Mesenchymal stem cell (in vitro differentiated cells and primary cell): ENCODE measurements around the gene HPSE2.

ENCODE experiments used
- DNase-seq: peaks from one replicate; pipeline ENCODE4 v3.0.0-alpha.2; 2013
- H2AFZ ChIP-seq: one replicate; pipeline ENCODE4 v1.6.1; 2013; ENCODE audit warnings: low read depth, mild to moderate bottlenecking, control low read depth, inconsistent platforms, low read length, moderate library complexity
- H2AK5ac ChIP-seq: 2 replicates; pipeline ENCODE4 v1.6.1; 2013; ENCODE audit warnings: low read length, moderate library complexity, mild to moderate bottlenecking, inconsistent platforms; ENCODE audit not compliant: severe bottlenecking
- H2BK120ac ChIP-seq: one replicate; pipeline ENCODE4 v1.6.1; 2013; ENCODE audit warnings: low read depth, mild to moderate bottlenecking, inconsistent platforms, low read length, moderate library complexity
- H2BK12ac ChIP-seq, 2 experiments: one replicate each; pipeline ENCODE4 v1.6.1; 2013; ENCODE audit warnings: inconsistent platforms in 2 of 2, low read length in 2 of 2, mild to moderate bottlenecking in 2 of 2, moderate library complexity in 2 of 2, control low read depth in 1 of 2
- H2BK15ac ChIP-seq: one replicate; pipeline ENCODE4 v1.6.1; 2013; ENCODE audit warnings: mild to moderate bottlenecking, low read depth, inconsistent platforms; ENCODE audit not compliant: poor library complexity, severe bottlenecking
- H2BK5ac ChIP-seq: 2 replicates; pipeline ENCODE4 v1.6.1; 2013; ENCODE audit warnings: low read depth, mild to moderate bottlenecking, low read length, control low read depth, inconsistent platforms; ENCODE audit not compliant: poor library complexity, severe bottlenecking
- H3K14ac ChIP-seq, 2 experiments: one replicate each; pipeline ENCODE4 v1.6.1; 2013; ENCODE audit warnings: inconsistent platforms in 2 of 2, low read length in 2 of 2, control low read depth in 1 of 2, mild to moderate bottlenecking in 1 of 2, moderate library complexity in 1 of 2
- H3K18ac ChIP-seq, 2 experiments: one replicate each; pipeline ENCODE4 v1.6.1; 2013; ENCODE audit warnings: inconsistent platforms in 2 of 2, low read length in 2 of 2, control low read depth in 1 of 2, low read depth in 1 of 2, mild to moderate bottlenecking in 1 of 2
- H3K23ac ChIP-seq, 2 experiments: one replicate each; pipeline ENCODE4 v1.6.1; 2013; ENCODE audit warnings: inconsistent platforms in 2 of 2, low read length in 2 of 2, mild to moderate bottlenecking in 2 of 2, moderate library complexity in 2 of 2, control low read depth in 1 of 2
- H3K27ac ChIP-seq: 2 replicates; pipeline ENCODE4 v1.5.1; 2013; ENCODE audit warnings: mild to moderate bottlenecking, moderate library complexity, low read length, control low read depth, inconsistent platforms; ENCODE audit not compliant: poor library complexity, severe bottlenecking
- H3K27me3 ChIP-seq, 2 experiments: 2 replicates each; pipeline versions ENCODE4 v1.6.1 to v1.7.0; 2013; ENCODE audit warnings: low read length in 2 of 2, mild to moderate bottlenecking in 2 of 2, moderate library complexity in 2 of 2, control low read depth in 1 of 2, inconsistent platforms in 1 of 2; ENCODE audit not compliant: control insufficient read depth in 1 of 2, insufficient read depth in 1 of 2
- H3K36me3 ChIP-seq, 2 experiments: 2 replicates each; pipeline versions ENCODE4 v1.6.1 to v1.7.0; 2013; ENCODE audit warnings: low read length in 2 of 2, control low read depth in 1 of 2, inconsistent platforms in 1 of 2, low read depth in 1 of 2, mild to moderate bottlenecking in 1 of 2; ENCODE audit not compliant: insufficient read depth in 2 of 2, control insufficient read depth in 1 of 2
- H3K4ac ChIP-seq, 2 experiments: one replicate each; pipeline ENCODE4 v1.6.1; 2013; ENCODE audit warnings: inconsistent platforms in 2 of 2, low read length in 2 of 2, mild to moderate bottlenecking in 2 of 2, moderate library complexity in 2 of 2, control low read depth in 1 of 2, low read depth in 1 of 2
- H3K4me1 ChIP-seq: 2 replicates; pipeline ENCODE4 v1.6.1; 2013; ENCODE audit warnings: low read depth, low read length, control low read depth; ENCODE audit not compliant: control insufficient read depth, insufficient read depth
- H3K4me2 ChIP-seq: 2 replicates; pipeline ENCODE4 v1.6.1; 2013; ENCODE audit warnings: low read length, mild to moderate bottlenecking, inconsistent platforms; ENCODE audit not compliant: poor library complexity, severe bottlenecking
- H3K4me3 ChIP-seq, 2 experiments: 2 replicates each; pipeline versions ENCODE4 v1.5.1 to v1.7.0; 2013; ENCODE audit warnings: low read length in 2 of 2, mild to moderate bottlenecking in 2 of 2, control low read depth in 1 of 2, low read depth in 1 of 2; ENCODE audit not compliant: insufficient read depth in 1 of 2
- H3K79me1 ChIP-seq: replicated peaks from 2 replicates; pipeline ENCODE4 v1.6.1; 2013; ENCODE audit warnings: mild to moderate bottlenecking, control low read depth, low read length, inconsistent platforms; ENCODE audit not compliant: poor library complexity, severe bottlenecking
- H3K9ac ChIP-seq: 2 replicates; pipeline ENCODE4 v1.7.0; 2013; ENCODE audit warnings: mild to moderate bottlenecking, low read length, moderate library complexity
- H3K9me3 ChIP-seq: 2 replicates; pipeline ENCODE4 v1.7.0; 2013; ENCODE audit warnings: mild to moderate bottlenecking, low read length; ENCODE audit not compliant: control insufficient read depth
- H4K8ac ChIP-seq: one replicate; pipeline ENCODE4 v1.6.1; 2013; ENCODE audit warnings: inconsistent platforms, mild to moderate bottlenecking, low read length, moderate library complexity
- H4K91ac ChIP-seq: one replicate; pipeline ENCODE4 v1.6.1; 2013; ENCODE audit warnings: mild to moderate bottlenecking, low read length, inconsistent platforms
- WGBS: methylation state at CpG from one replicate; pipeline ENCODE4 v1.1.7; 2013; ENCODE audit warnings: mixed read lengths; 5-methylcytosine and 5-hydroxymethylcytosine counted together

Gene HPSE2

GRCh38 chr10:98519841-98520240 lies 715.8 kb downstream of the HPSE2 start:
- Histone ChIP-seq H3K27ac (no peak overlapping the region), H2BK5ac (no peak overlapping the region), H2BK120ac (no peak overlapping the region), H3K4me2 (no peak overlapping the region), H2AK5ac (no peak overlapping the region), H3K36me3 (no peaks in the 10 kb centered on the region), H3K9me3 (no peaks in the 10 kb centered on the region), H3K14ac (no peak overlapping the region), H3K79me1 (no peaks in the 10 kb centered on the region), H4K91ac (no peak overlapping the region), H3K4me1 (no peaks in the 10 kb centered on the region), H3K4ac (no peak overlapping the region), H2BK12ac (no peak overlapping the region), H4K8ac (no peak overlapping the region), H3K23ac (no peak overlapping the region), H2AFZ (no peak overlapping the region), H3K27me3 (no peaks in the 10 kb centered on the region), H3K9ac (no peak overlapping the region), H3K4me3 (no peak overlapping the region), H2BK15ac (no peak overlapping the region), H3K18ac (no peak overlapping the region)
- WGBS, result 100% methylated on average over 2 of the region's 2 CpGs
- DNase-seq, result no peak

- H3K27ac ChIP-seq, result no peak overlapping the region
- WGBS, result 50% methylated on average over 2 of the region's 2 CpGs
Observed at GRCh38 chr10:98517672-98518071, 718.0 kb downstream of the HPSE2 start.

GRCh38 chr10:98516352-98516751 lies 719.3 kb downstream of the HPSE2 start:
- no peak overlapping the region for H2AFZ ChIP-seq
- peak overlapping the region; percentile 52 for H2BK15ac ChIP-seq
- no peak overlapping the region for H3K23ac ChIP-seq
- no peak overlapping the region for H3K27ac ChIP-seq
- H3K4me1 ChIP-seq, result no peaks in the 10 kb centered on the region
- no peak overlapping the region for H3K4ac ChIP-seq
- H4K8ac ChIP-seq, result no peak overlapping the region
- H2AK5ac ChIP-seq, result no peak overlapping the region
- no peak overlapping the region for H2BK12ac ChIP-seq
- peak overlapping the region in 1 of 2 experiments; percentile 21 for H3K18ac ChIP-seq
- H3K9ac ChIP-seq, result no peak overlapping the region
- H3K27me3 ChIP-seq, result no peaks in the 10 kb centered on the region
- no peak overlapping the region for H2BK120ac ChIP-seq
- no peak overlapping the region for H3K4me3 ChIP-seq
- no peaks in the 10 kb centered on the region for H3K79me1 ChIP-seq
- no peaks in the 10 kb centered on the region for H3K36me3 ChIP-seq
- H3K4me2 ChIP-seq, result no peak overlapping the region
- WGBS, result 91% methylated on average over 1 of the region's 2 CpGs
- H3K14ac ChIP-seq, result no peak overlapping the region
- peak; percentile 35 for DNase-seq
- no peak overlapping the region for H2BK5ac ChIP-seq
- H3K9me3 ChIP-seq, result no peaks in the 10 kb centered on the region
- H4K91ac ChIP-seq, result no peak overlapping the region

More at GRCh38 chr10:98517672-98518071, 718.0 kb downstream of the HPSE2 start:
- H2BK120ac ChIP-seq, result no peak overlapping the region
- no peak overlapping the region for H4K8ac ChIP-seq
- H3K4me3 ChIP-seq, result no peak overlapping the region
- H3K79me1 ChIP-seq, result no peaks in the 10 kb centered on the region
- no peak overlapping the region for H3K14ac ChIP-seq
- H3K4ac ChIP-seq, result no peak overlapping the region
- H2BK12ac ChIP-seq, result no peak overlapping the region
- no peaks in the 10 kb centered on the region for H3K27me3 ChIP-seq
- H3K4me1 ChIP-seq, result no peaks in the 10 kb centered on the region
- H3K4me2 ChIP-seq, result no peak overlapping the region
- no peak overlapping the region for H4K91ac ChIP-seq
- no peak for DNase-seq
- H3K9ac ChIP-seq, result no peak overlapping the region
- H3K9me3 ChIP-seq, result no peaks in the 10 kb centered on the region
- H2AK5ac ChIP-seq, result no peak overlapping the region
- no peak overlapping the region for H3K18ac ChIP-seq
- no peak overlapping the region for H2AFZ ChIP-seq
- H2BK15ac ChIP-seq, result no peak overlapping the region
- no peaks in the 10 kb centered on the region for H3K36me3 ChIP-seq
- H3K23ac ChIP-seq, result no peak overlapping the region
- H2BK5ac ChIP-seq, result no peak overlapping the region

- no peak overlapping the region for H4K8ac ChIP-seq
- H3K23ac ChIP-seq, result no peak overlapping the region
- H2BK15ac ChIP-seq, result no peak overlapping the region
- H3K9ac ChIP-seq, result no peak overlapping the region
- H3K4me3 ChIP-seq, result no peak overlapping the region
- H2BK12ac ChIP-seq, result no peak overlapping the region
- no peak overlapping the region for H2AFZ ChIP-seq
- H3K18ac ChIP-seq, result no peak overlapping the region
- H3K4me2 ChIP-seq, result no peak overlapping the region
- H3K36me3 ChIP-seq, result no peaks in the 10 kb centered on the region
- H3K27ac ChIP-seq, result no peak overlapping the region
- no peak overlapping the region for H2BK5ac ChIP-seq
- H4K91ac ChIP-seq, result no peak overlapping the region
- 100% methylated on average over 1 of the region's 1 CpG for whole genome bisulfite sequencing
- no peaks in the 10 kb centered on the region for H3K79me1 ChIP-seq
- DNase-seq, result no peak
- no peak overlapping the region for H2AK5ac ChIP-seq
- no peaks in the 10 kb centered on the region for H3K9me3 ChIP-seq
- no peak overlapping the region for H3K14ac ChIP-seq
- H3K27me3 ChIP-seq, result no peaks in the 10 kb centered on the region
- no peak overlapping the region for H3K4ac ChIP-seq
- no peaks in the 10 kb centered on the region for H3K4me1 ChIP-seq
- no peak overlapping the region for H2BK120ac ChIP-seq
Observed at GRCh38 chr10:98513704-98514103, 721.9 kb downstream of the HPSE2 start.
